HepG2 (cell line): ENCODE measurements around the gene ZSCAN1. TPM values are rescaled to one million over a fixed set of nuclear protein-coding genes. Genes with fewer than 3 reads are reported as not detected.

ENCODE experiments used
- ATAC-seq: fragments of 200-7000 bp; cut with Tn5 transposase; 3 replicates; pipeline ENCODE4 v1.9.1; 2020; ENCODE audit warnings: mild to moderate bottlenecking, moderate library complexity
- BruUV-seq: library from RNA; stranded (reverse); fragments of 400-500 nt; replicated peaks from 2 replicates; lab custom pipeline; 2021; lab: Mats Ljungman, UMichigan
- CTCF ChIA-PET: fragments of 300-600 bp; formaldehyde crosslinking; extraction: SDS; loops from one replicate; lab custom pipeline; 2021; ENCODE audit warnings: low total read pairs, inconsistent platforms, low intra/inter-chr PET ratio; lab: Yijun Ruan, JAX
- POLR2A ChIA-PET: fragments of 350-600 bp; sonication (Branson Sonifier 250); formaldehyde crosslinking; loops from one replicate; lab custom pipeline; 2020; ENCODE audit warnings: antibody characterized with exemption, inconsistent platforms; lab: Yijun Ruan, JAX
- DNase-seq: peaks from one replicate; pipeline ENCODE4 v3.0.0-alpha.2; 2015; ENCODE audit warnings: low spot score
- FAIRE-seq: peaks from 3 replicates; lab custom pipeline; 2011; peaks lifted over from hg19 to GRCh38; lab: Jason Lieb, UNC
- H2AFZ ChIP-seq: one replicate; pipeline ENCODE4 v1.6.1; 2011; ENCODE audit warnings: low read length, inconsistent platforms
- H3K27ac ChIP-seq: fragments of 300-600 bp; 3 replicates; pipeline ENCODE4 v1.8.0; 2011; ENCODE audit warnings: mixed run types, mild to moderate bottlenecking, mixed read lengths, low read length, inconsistent platforms; ENCODE audit not compliant: insufficient read depth; ENCODE audit errors: extremely low read length
- H3K27me3 ChIP-seq, 2 experiments: fragments of 200-600 bp in 1 of 2; 2 replicates in 1 of 2; 3 replicates in 1 of 2; pipeline versions ENCODE4 v1.6.0 to v1.8.0; 2011; ENCODE audit warnings: low read length in 2 of 2, mild to moderate bottlenecking in 2 of 2, moderate library complexity in 2 of 2, inconsistent platforms in 1 of 2; ENCODE audit not compliant: insufficient read depth in 2 of 2, control insufficient read depth in 1 of 2
- H3K36me3 ChIP-seq, 2 experiments: fragments of 200-600 bp in 1 of 2; replicated peaks in 1 of 2; 2 replicates in 1 of 2; 3 replicates in 1 of 2; pipeline versions ENCODE4 v1.5.1 to v1.8.0; 2011; ENCODE audit warnings: low read length in 2 of 2, inconsistent platforms in 1 of 2; ENCODE audit not compliant: insufficient read depth in 2 of 2, control insufficient read depth in 1 of 2
- H3K4me1 ChIP-seq: 2 replicates; pipeline ENCODE4 v1.5.1; 2012; ENCODE audit warnings: low read length, inconsistent platforms; ENCODE audit not compliant: insufficient read depth
- H3K4me2 ChIP-seq: 2 replicates; pipeline ENCODE4 v1.6.0; 2011; ENCODE audit warnings: low read depth, low read length, inconsistent platforms
- H3K4me3 ChIP-seq, 3 experiments: fragments of 200-600 bp in 1 of 3; sonication (generic), shearing (Covaris generic) in 1 of 3; replicated peaks in 1 of 3; 2 replicates each; pipeline ENCODE4 v1.5.1; 2011 to 2016; ENCODE audit warnings: low read length in 3 of 3, inconsistent platforms in 2 of 3, low read depth in 2 of 3, mild to moderate bottlenecking in 2 of 3, control low read depth in 1 of 3, mixed read lengths in 1 of 3; ENCODE audit not compliant: insufficient read depth in 1 of 3
- H3K79me2 ChIP-seq: one replicate; pipeline ENCODE4 v1.6.1; 2011; ENCODE audit warnings: low read length, inconsistent platforms; ENCODE audit not compliant: insufficient read depth
- H3K9ac ChIP-seq: 2 replicates; pipeline ENCODE4 v1.6.0; 2011; ENCODE audit warnings: mild to moderate bottlenecking, low read depth, low read length, inconsistent platforms; ENCODE audit not compliant: insufficient read depth
- H3K9me3 ChIP-seq: 2 replicates; pipeline ENCODE4 v1.5.1; 2012; ENCODE audit warnings: mild to moderate bottlenecking, low read length
- H4K20me1 ChIP-seq: 2 replicates; pipeline ENCODE4 v1.6.0; 2011; ENCODE audit warnings: inconsistent platforms, mild to moderate bottlenecking, low read length, moderate library complexity; ENCODE audit not compliant: insufficient read depth
- AGO1 ChIP-seq: fragments of 200-400 bp; formaldehyde crosslinking; IDR thresholded peaks from 2 replicates; pipeline ENCODE4 v1.6.1; 2017; ENCODE audit warnings: mild to moderate bottlenecking, low read depth, low read length, moderate library complexity; ENCODE audit not compliant: poor library complexity, severe bottlenecking
- ATF1 ChIP-seq: IDR thresholded peaks from 2 replicates; pipeline ENCODE4 v1.6.1; 2016; ENCODE audit warnings: mild to moderate bottlenecking, control low read depth
- GABPB1 ChIP-seq: IDR thresholded peaks from 2 replicates; pipeline ENCODE4 v1.6.1; 2016; ENCODE audit warnings: mild to moderate bottlenecking, missing genetic modification reagents, moderate library complexity, missing compliant biosample characterization
- GZF1 ChIP-seq: sonication (generic); formaldehyde crosslinking; IDR thresholded peaks from 2 replicates; pipeline ENCODE4 v1.5.1; 2020; ENCODE audit warnings: mild to moderate bottlenecking, missing genetic modification reagents
- HDAC2 ChIP-seq: sonication (generic); formaldehyde crosslinking; IDR thresholded peaks from 2 replicates; pipeline ENCODE4 v1.4.0; 2020; ENCODE audit warnings: missing genetic modification reagents
- HNF4G ChIP-seq, 2 experiments: sonication (generic) in 1 of 2; formaldehyde crosslinking in 1 of 2; IDR thresholded peaks; 2 replicates each; pipeline versions ENCODE4 v1.4.0 to v1.6.1; 2011 to 2020; ENCODE audit warnings: borderline replicate concordance in 2 of 2, low read depth in 2 of 2, mild to moderate bottlenecking in 2 of 2, low read length in 1 of 2, missing genetic modification reagents in 1 of 2, moderate library complexity in 1 of 2
- KDM1A ChIP-seq: IDR thresholded peaks from 2 replicates; pipeline ENCODE4 v1.6.1; 2016; ENCODE audit warnings: missing compliant biosample characterization
- MATR3 ChIP-seq: sonication (generic); formaldehyde crosslinking; IDR thresholded peaks from 2 replicates; pipeline ENCODE4 v1.4.0; 2020; ENCODE audit warnings: missing genetic modification reagents
- RORA ChIP-seq: sonication (generic); formaldehyde crosslinking; IDR thresholded peaks from 2 replicates; pipeline ENCODE4 v1.5.0; 2020; ENCODE audit warnings: mild to moderate bottlenecking, missing genetic modification reagents, moderate library complexity
- ZNF121 ChIP-seq: sonication (generic); formaldehyde crosslinking; IDR thresholded peaks from 2 replicates; pipeline ENCODE4 v1.5.0; 2020; ENCODE audit warnings: mild to moderate bottlenecking, missing genetic modification reagents
- ZNF619 ChIP-seq: sonication (generic); formaldehyde crosslinking; IDR thresholded peaks from 2 replicates; pipeline ENCODE4 v1.4.0; 2020; ENCODE audit warnings: mild to moderate bottlenecking, missing genetic modification reagents
- ZNF766 ChIP-seq: sonication (generic); formaldehyde crosslinking; IDR thresholded peaks from 2 replicates; pipeline ENCODE4 v1.5.0; 2020; ENCODE audit warnings: missing genetic modification reagents, borderline replicate concordance
- ZNF776 ChIP-seq: sonication (generic); formaldehyde crosslinking; IDR thresholded peaks from 2 replicates; pipeline ENCODE4 v1.4.0; 2020; ENCODE audit warnings: mild to moderate bottlenecking, missing genetic modification reagents
- WGBS: methylation state at CpG from one replicate; pipeline ENCODE4 v1.1.6; 2017; ENCODE audit warnings: low lambda C conversion rate; 5-methylcytosine and 5-hydroxymethylcytosine counted together
- in situ Hi-C: cut with HindIII; loops from 2 replicates; pipeline ENCODE4 v1.10.0; 2017; ENCODE audit warnings: low pct_unique_long_range_greater_than_20kb; ENCODE audit not compliant: extremely low pct_ligation_motif_present
- intact Hi-C: fragments of 100-400 bp; cut with micrococcal nuclease; formaldehyde crosslinking; loops from one replicate; pipeline ENCODE4 v1.10.0; 2022; ENCODE audit not compliant: unreplicated experiment
- polyA plus RNA-seq, 8 experiments: library from polyadenylated mRNA; depleted of rRNA in 3 of 8; stranded (reverse) in 7 of 8; unstranded in 1 of 8; fragments of >200 nt; fragmentation: Illumina TruSeq in 4 of 8; extraction: Trizol in 4 of 8; gene quantifications; 2 replicates each; pipeline versions ENCODE4 v1.2.1 to v1.2.3, GENCODE V29; 2011 to 2016; ENCODE audit warnings: low read depth in 4 of 8, missing spikeins in 1 of 8, mixed read lengths in 1 of 8; ENCODE audit not compliant: insufficient read depth in 1 of 8
- total RNA-seq, 5 experiments: library from RNA; depleted of rRNA; stranded (reverse); fragments of >200 nt; fragmentation: Illumina TruSeq; extraction: Trizol; gene quantifications; 2 replicates each; pipeline ENCODE4 v1.2.3, GENCODE V29; 2016; ENCODE audit warnings: low read depth in 1 of 5
- TF ChIP-seq, protein P1 (sequence below): sonication (generic); formaldehyde crosslinking; IDR thresholded peaks from 2 replicates; pipeline ENCODE4 v1.4.0; 2020; ENCODE audit warnings: missing genetic modification reagents
- TF ChIP-seq, protein P2 (sequence below): IDR thresholded peaks from 2 replicates; pipeline ENCODE4 v1.6.1; 2016; ENCODE audit warnings: mild to moderate bottlenecking
- TF ChIP-seq, protein P3 (sequence below): sonication (generic); formaldehyde crosslinking; IDR thresholded peaks from 2 replicates; pipeline ENCODE4 v1.5.0; 2020; ENCODE audit warnings: missing genetic modification reagents

ZSCAN1 gene
- total and polyA plus RNA-seq, 2 of the 13 experiments (the other 11 are each of a cell fraction or from before 2014, with no cell fraction given) = not detected

DNA sequence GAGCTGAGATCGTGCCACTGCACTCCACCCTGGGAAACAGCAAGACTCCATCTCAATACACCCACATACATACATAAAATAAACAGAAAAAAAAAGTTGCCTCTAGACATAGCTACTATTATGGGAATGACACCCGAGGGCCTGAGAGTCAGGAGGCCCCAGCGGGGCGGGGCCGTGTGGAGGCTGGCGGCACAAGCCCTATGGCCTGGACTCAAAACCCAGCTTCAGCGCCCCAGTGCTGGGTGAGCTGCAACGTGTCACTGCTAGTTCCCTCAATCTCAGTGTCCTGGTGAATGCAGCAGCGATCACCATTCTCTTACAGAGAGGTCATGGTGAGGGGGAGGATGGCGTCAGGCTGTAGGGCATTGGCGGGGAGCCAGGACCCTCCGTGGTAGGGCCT is 9.2 kb upstream of the ZSCAN1 start:
- no peak overlapping the region for H3K4me3 ChIP-seq

DNA sequence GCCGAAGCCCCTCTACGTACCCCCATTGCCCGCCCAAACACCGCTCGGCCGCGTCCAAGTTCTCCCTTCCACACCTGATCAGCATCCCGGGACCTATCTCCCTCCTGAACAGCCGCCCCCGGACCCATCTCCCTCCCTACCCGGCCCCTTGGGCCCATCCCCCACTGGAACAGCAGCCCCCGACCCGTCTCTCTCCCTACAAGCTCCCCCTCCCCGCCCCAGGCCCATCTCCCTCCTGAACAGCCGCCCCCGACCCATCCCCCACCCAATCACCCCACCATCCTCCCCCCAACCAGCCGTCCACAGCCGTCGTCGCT is 610 bp downstream of the ZSCAN1 start:
- H3K9ac ChIP-seq = no peak overlapping the region
- H2AFZ ChIP-seq = no peak overlapping the region
- ChIA-PET POLR2A (no interaction called here), CTCF (no interaction called here)
- intact Hi-C loops (no loop called here), in situ Hi-C loops (no loop called here)
- 60% methylated on average over 20 of the region's 20 CpGs for WGBS
- H3K79me2 ChIP-seq = no peaks in the 10 kb centered on the region
- no peak overlapping the region for H3K27ac ChIP-seq
- H3K4me3 ChIP-seq = no peak overlapping the region
- BruUV-seq = no TSS peak
- no peaks in the 10 kb centered on the region for H3K27me3 ChIP-seq
- H3K9me3 ChIP-seq = peaks cover 24% of the 10 kb centered on the region
- ATAC-seq (no peak), DNase-seq (no peak), FAIRE-seq (no peak)
- no peaks in the 10 kb centered on the region for H3K36me3 ChIP-seq
- no peak overlapping the region for H3K4me2 ChIP-seq
- H3K4me1 ChIP-seq = peaks cover 8% of the 10 kb centered on the region; the same call in 1 of the 2 replicates
- no peaks in the 10 kb centered on the region for H4K20me1 ChIP-seq
- TF ChIP-seq ZNF766 (CRISPR knock-in tag) = no peak
- no peak for TF ChIP-seq KDM1A
- TF ChIP-seq AGO1 = no peak
- no peak for TF ChIP-seq GABPB1 (CRISPR knock-in tag)
- TF ChIP-seq ZNF776 = no peak
- no peak for TF ChIP-seq RORA (CRISPR knock-in tag)
- TF ChIP-seq ZNF121 (CRISPR knock-in tag) = no peak
- no peak for TF ChIP-seq HDAC2 (CRISPR knock-in tag)
- TF ChIP-seq, protein P1, sequence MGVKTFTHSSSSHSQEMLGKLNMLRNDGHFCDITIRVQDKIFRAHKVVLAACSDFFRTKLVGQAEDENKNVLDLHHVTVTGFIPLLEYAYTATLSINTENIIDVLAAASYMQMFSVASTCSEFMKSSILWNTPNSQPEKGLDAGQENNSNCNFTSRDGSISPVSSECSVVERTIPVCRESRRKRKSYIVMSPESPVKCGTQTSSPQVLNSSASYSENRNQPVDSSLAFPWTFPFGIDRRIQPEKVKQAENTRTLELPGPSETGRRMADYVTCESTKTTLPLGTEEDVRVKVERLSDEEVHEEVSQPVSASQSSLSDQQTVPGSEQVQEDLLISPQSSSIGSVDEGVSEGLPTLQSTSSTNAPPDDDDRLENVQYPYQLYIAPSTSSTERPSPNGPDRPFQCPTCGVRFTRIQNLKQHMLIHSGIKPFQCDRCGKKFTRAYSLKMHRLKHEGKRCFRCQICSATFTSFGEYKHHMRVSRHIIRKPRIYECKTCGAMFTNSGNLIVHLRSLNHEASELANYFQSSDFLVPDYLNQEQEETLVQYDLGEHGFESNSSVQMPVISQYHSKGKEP = no peak
- TF ChIP-seq, protein P2, sequence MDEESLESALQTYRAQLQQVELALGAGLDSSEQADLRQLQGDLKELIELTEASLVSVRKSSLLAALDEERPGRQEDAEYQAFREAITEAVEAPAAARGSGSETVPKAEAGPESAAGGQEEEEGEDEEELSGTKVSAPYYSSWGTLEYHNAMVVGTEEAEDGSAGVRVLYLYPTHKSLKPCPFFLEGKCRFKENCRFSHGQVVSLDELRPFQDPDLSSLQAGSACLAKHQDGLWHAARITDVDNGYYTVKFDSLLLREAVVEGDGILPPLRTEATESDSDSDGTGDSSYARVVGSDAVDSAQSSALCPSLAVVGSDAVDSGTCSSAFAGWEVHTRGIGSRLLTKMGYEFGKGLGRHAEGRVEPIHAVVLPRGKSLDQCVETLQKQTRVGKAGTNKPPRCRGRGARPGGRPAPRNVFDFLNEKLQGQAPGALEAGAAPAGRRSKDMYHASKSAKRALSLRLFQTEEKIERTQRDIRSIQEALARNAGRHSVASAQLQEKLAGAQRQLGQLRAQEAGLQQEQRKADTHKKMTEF (CRISPR knock-in tag) = no peak
- TF ChIP-seq HNF4G (IDR thresholded peaks at IDR 0.05; ENCODE audit: borderline replicate concordance, low read depth, low read length) = no peak
- TF ChIP-seq HNF4G (CRISPR knock-in tag; IDR thresholded peaks at IDR 0.05; ENCODE audit: borderline replicate concordance, low read depth) = no peak
- no peak for TF ChIP-seq ATF1 (CRISPR knock-in tag)
- TF ChIP-seq MATR3 (CRISPR knock-in tag) = no peak
- TF ChIP-seq, protein P3, sequence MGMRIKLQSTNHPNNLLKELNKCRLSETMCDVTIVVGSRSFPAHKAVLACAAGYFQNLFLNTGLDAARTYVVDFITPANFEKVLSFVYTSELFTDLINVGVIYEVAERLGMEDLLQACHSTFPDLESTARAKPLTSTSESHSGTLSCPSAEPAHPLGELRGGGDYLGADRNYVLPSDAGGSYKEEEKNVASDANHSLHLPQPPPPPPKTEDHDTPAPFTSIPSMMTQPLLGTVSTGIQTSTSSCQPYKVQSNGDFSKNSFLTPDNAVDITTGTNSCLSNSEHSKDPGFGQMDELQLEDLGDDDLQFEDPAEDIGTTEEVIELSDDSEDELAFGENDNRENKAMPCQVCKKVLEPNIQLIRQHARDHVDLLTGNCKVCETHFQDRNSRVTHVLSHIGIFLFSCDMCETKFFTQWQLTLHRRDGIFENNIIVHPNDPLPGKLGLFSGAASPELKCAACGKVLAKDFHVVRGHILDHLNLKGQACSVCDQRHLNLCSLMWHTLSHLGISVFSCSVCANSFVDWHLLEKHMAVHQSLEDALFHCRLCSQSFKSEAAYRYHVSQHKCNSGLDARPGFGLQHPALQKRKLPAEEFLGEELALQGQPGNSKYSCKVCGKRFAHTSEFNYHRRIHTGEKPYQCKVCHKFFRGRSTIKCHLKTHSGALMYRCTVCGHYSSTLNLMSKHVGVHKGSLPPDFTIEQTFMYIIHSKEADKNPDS = no peak

More for the DNA sequence above, 9.2 kb upstream of the ZSCAN1 start:
- H3K36me3 ChIP-seq = no peaks in the 10 kb centered on the region
- WGBS = 39% methylated on average over 7 of the region's 12 CpGs
- DNase-seq (no peak), FAIRE-seq (no peak), ATAC-seq (no peak)
- H3K9ac ChIP-seq = no peak overlapping the region
- no peaks in the 10 kb centered on the region for H4K20me1 ChIP-seq
- intact Hi-C loops = no loop called here
- no peaks in the 10 kb centered on the region for H3K79me2 ChIP-seq
- H3K9me3 ChIP-seq = peaks cover 46% of the 10 kb centered on the region
- H3K4me2 ChIP-seq = no peak overlapping the region
- ChIA-PET CTCF (no interaction called here), POLR2A (no interaction called here)
- TF ChIP-seq GZF1 (CRISPR knock-in tag) (no peak), ZNF619 (CRISPR knock-in tag) (no peak)
- no peaks in the 10 kb centered on the region for H3K4me1 ChIP-seq
- H3K27ac ChIP-seq = no peak overlapping the region
- no TSS peak for BruUV-seq
- no peak overlapping the region for H2AFZ ChIP-seq
- no peaks in the 10 kb centered on the region for H3K27me3 ChIP-seq
- in situ Hi-C loops = no loop called here
